Mucosa of stomach (tissue), 1 donor: Measurements from ENCODE around the gene ACTBL2.

Experiments
- H3K27me3 ChIP-seq: one replicate; pipeline ENCODE4 v1.7.0; 2013; ENCODE audit warnings: mild to moderate bottlenecking, low read length; ENCODE audit not compliant: control insufficient read depth, insufficient read depth
- H3K36me3 ChIP-seq: one replicate; pipeline ENCODE4 v1.7.0; 2013; ENCODE audit warnings: low read length; ENCODE audit not compliant: control insufficient read depth, insufficient read depth
- H3K4me1 ChIP-seq: one replicate; pipeline ENCODE4 v1.7.0; 2013; ENCODE audit warnings: mild to moderate bottlenecking, low read length; ENCODE audit not compliant: control insufficient read depth, insufficient read depth
- H3K4me3 ChIP-seq: one replicate; pipeline ENCODE4 v1.7.0; 2013; ENCODE audit warnings: low read length
- H3K9ac ChIP-seq: one replicate; pipeline ENCODE4 v1.7.0; 2013; ENCODE audit warnings: mild to moderate bottlenecking, low read length, moderate library complexity
- H3K9me3 ChIP-seq: one replicate; pipeline ENCODE4 v1.7.0; 2013; ENCODE audit warnings: mild to moderate bottlenecking, low read length, moderate library complexity; ENCODE audit not compliant: control insufficient read depth
- donor health status: Pancreatic carcinoma.

Gene ACTBL2

GRCh38 chr5:57455511-57456455, 26.8 kb downstream of the ACTBL2 start:
- no peak overlapping the region for H3K9ac ChIP-seq
- H3K4me3 ChIP-seq: no peak overlapping the region
- H3K36me3 ChIP-seq: no peaks in the 10 kb centered on the region
- H3K9me3 ChIP-seq: no peaks in the 10 kb centered on the region
- no peaks in the 10 kb centered on the region for H3K27me3 ChIP-seq
- H3K4me1 ChIP-seq: peaks cover 30% of the 10 kb centered on the region

GRCh38 chr5:57454896-57455295, 27.7 kb downstream of the ACTBL2 start:
- Histone ChIP-seq H3K9ac (no peak overlapping the region), H3K4me1 (peaks cover 30% of the 10 kb centered on the region), H3K4me3 (no peak overlapping the region), H3K36me3 (no peaks in the 10 kb centered on the region), H3K9me3 (no peaks in the 10 kb centered on the region), H3K27me3 (no peaks in the 10 kb centered on the region)

GRCh38 chr5:57453728-57454127, 28.9 kb downstream of the ACTBL2 start:
- Histone ChIP-seq H3K27me3 (no peaks in the 10 kb centered on the region), H3K4me1 (peaks cover 30% of the 10 kb centered on the region), H3K9me3 (no peaks in the 10 kb centered on the region), H3K9ac (no peak overlapping the region), H3K4me3 (no peak overlapping the region), H3K36me3 (no peaks in the 10 kb centered on the region)

GRCh38 chr5:57452885-57453284, 29.7 kb downstream of the ACTBL2 start:
- peaks cover 30% of the 10 kb centered on the region for H3K4me1 ChIP-seq
- no peak overlapping the region for H3K9ac ChIP-seq
- no peak overlapping the region for H3K4me3 ChIP-seq
- H3K36me3 ChIP-seq: no peaks in the 10 kb centered on the region
- H3K27me3 ChIP-seq: no peaks in the 10 kb centered on the region
- no peaks in the 10 kb centered on the region for H3K9me3 ChIP-seq

- Histone ChIP-seq H3K36me3 (no peaks in the 10 kb centered on the region), H3K27me3 (no peaks in the 10 kb centered on the region), H3K9ac (no peak overlapping the region), H3K4me3 (no peak overlapping the region), H3K9me3 (no peaks in the 10 kb centered on the region), H3K4me1 (peaks cover 16% of the 10 kb centered on the region)
These were observed 31.4 kb downstream of the ACTBL2 start for GRCh38 chr5:57450991-57451876.

- Histone ChIP-seq H3K4me1 (peaks cover 4% of the 10 kb centered on the region), H3K9ac (no peak overlapping the region), H3K36me3 (no peaks in the 10 kb centered on the region), H3K9me3 (no peaks in the 10 kb centered on the region), H3K4me3 (no peak overlapping the region), H3K27me3 (no peaks in the 10 kb centered on the region)
These were observed 33.9 kb downstream of the ACTBL2 start for GRCh38 chr5:57448751-57449150.

GRCh38 chr5:57448287-57448686, 34.3 kb downstream of the ACTBL2 start:
- Histone ChIP-seq H3K9ac (no peak overlapping the region), H3K4me1 (no peaks in the 10 kb centered on the region), H3K36me3 (no peaks in the 10 kb centered on the region), H3K9me3 (no peaks in the 10 kb centered on the region), H3K27me3 (no peaks in the 10 kb centered on the region), H3K4me3 (no peak overlapping the region)

GRCh38 chr5:57447658-57448057, 35.0 kb downstream of the ACTBL2 start:
- Histone ChIP-seq H3K27me3 (no peaks in the 10 kb centered on the region), H3K4me3 (no peak overlapping the region), H3K36me3 (no peaks in the 10 kb centered on the region), H3K4me1 (no peaks in the 10 kb centered on the region), H3K9me3 (no peaks in the 10 kb centered on the region), H3K9ac (no peak overlapping the region)

- Histone ChIP-seq H3K9me3 (no peaks in the 10 kb centered on the region), H3K4me3 (no peak overlapping the region), H3K36me3 (no peaks in the 10 kb centered on the region), H3K27me3 (no peaks in the 10 kb centered on the region), H3K4me1 (peaks cover 6% of the 10 kb centered on the region), H3K9ac (no peak overlapping the region)
These were observed 35.6 kb downstream of the ACTBL2 start for GRCh38 chr5:57446966-57447365.

GRCh38 chr5:57445705-57446037, 36.9 kb downstream of the ACTBL2 start:
- no peak overlapping the region for H3K9ac ChIP-seq
- peaks cover 16% of the 10 kb centered on the region for H3K4me1 ChIP-seq
- no peaks in the 10 kb centered on the region for H3K9me3 ChIP-seq

GRCh38 chr5:57445006-57445704, 37.5 kb downstream of the ACTBL2 start:
- peaks cover 16% of the 10 kb centered on the region for H3K4me1 ChIP-seq
- no peaks in the 10 kb centered on the region for H3K9me3 ChIP-seq
- H3K9ac ChIP-seq: no peak overlapping the region
- H3K4me3 ChIP-seq: no peak overlapping the region
- no peaks in the 10 kb centered on the region for H3K27me3 ChIP-seq
- no peaks in the 10 kb centered on the region for H3K36me3 ChIP-seq

More at GRCh38 chr5:57445705-57446037, 36.9 kb downstream of the ACTBL2 start:
- H3K36me3 ChIP-seq: no peaks in the 10 kb centered on the region
- no peak overlapping the region for H3K4me3 ChIP-seq
- no peaks in the 10 kb centered on the region for H3K27me3 ChIP-seq
